GM21619 (cell line): ENCODE measurements around the gene CACNA1H.

Experiments used
- ATAC-seq: cut with Tn5 transposase; IDR thresholded peaks from one replicate; pipeline ENCODE4 v1.9.1; 2021; ENCODE audit not compliant: unreplicated experiment

The CACNA1H gene

DNA sequence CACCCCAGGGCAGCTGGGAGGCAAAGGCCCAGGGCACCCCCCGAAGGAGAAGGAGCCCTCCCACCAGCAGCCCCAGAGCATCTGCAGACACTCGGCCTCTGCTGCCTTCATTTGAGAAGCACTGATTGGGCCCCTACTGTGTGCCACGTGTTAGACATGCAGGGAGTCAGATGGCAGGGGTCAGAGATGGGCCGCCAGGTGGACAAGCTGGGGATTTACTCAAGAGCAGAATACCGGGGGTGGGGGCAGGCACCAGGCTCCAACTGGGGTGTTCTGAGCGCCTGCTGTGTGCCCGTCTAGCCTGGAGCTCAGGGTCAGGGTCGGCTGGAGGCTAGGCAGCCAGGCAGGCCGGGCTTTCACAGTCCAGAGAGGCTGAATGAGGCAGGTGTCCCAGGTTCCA is 53.4 kb downstream of the CACNA1H start:
- no peak for ATAC-seq

DNA sequence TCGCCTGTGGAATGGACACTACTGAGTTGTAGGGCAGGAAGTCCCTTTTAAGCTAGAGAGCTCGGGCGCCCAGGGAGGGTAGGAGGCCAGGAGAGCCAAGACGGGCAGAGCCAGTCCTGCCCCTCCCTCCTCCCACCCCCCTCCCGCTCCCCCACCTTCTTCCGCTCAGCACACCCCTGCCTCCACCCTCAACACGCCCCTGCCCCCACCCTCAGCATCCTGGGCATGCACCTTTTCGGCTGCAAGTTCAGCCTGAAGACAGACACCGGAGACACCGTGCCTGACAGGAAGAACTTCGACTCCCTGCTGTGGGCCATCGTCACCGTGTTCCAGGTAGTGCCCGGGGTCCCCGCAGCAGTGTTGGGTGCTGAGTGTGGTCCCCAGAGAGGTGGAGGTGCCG is 53.9 kb downstream of the CACNA1H start:
- no peak for ATAC-seq

DNA sequence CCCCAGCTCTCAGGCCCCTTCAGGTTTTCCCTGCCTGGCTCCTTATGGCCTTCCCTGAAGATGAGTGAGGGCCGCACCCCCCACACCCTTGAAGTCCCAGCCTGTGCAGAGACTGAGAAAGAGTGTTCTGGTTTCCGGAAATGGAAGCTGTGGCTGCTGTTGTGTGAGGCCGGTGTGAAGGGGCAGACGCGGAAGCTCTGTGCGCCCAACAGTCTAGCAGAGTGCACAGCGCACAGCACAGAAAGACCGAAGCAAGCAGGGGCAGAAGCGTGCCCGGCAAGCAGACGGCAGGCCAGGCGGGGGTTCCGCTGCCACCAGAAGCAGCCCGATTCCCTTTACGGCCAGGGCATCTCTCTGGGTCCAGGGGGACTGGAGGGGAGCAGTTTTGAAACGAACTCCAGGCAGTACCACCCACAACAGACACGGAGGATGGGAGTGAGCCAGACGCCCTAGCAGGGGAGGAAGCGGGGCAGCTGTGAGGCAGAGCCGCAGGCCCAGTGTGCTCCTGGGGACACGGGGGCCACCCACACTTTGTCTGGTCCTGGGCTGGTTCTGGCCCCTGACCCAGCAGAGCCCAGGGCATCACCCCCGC is 55.4 kb downstream of the CACNA1H start:
- ATAC-seq = no peak

DNA sequence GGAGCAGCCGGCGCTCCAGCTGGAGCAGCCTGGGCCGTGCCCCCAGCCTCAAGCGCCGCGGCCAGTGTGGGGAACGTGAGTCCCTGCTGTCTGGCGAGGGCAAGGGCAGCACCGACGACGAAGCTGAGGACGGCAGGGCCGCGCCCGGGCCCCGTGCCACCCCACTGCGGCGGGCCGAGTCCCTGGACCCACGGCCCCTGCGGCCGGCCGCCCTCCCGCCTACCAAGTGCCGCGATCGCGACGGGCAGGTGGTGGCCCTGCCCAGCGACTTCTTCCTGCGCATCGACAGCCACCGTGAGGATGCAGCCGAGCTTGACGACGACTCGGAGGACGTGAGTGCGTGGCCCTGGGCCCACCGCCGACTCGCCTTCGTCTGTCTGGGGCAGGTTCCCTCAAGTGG is 56.2 kb downstream of the CACNA1H start:
- ATAC-seq = no peak

DNA sequence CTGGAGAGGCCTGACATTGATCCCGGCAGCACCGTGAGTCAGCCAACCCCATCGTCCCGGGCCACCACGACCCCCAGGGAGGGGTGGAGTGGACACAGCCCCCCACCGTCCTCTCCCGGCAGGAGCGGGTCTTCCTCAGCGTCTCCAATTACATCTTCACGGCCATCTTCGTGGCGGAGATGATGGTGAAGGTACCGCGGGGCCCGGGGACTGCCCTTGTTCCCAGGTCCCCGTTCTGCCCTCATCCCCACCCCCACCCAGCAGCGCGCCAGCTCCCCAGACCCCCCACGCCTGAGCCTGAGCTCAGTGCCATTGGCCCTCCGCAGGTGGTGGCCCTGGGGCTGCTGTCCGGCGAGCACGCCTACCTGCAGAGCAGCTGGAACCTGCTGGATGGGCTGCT is 57.6 kb downstream of the CACNA1H start:
- no peak for ATAC-seq

DNA sequence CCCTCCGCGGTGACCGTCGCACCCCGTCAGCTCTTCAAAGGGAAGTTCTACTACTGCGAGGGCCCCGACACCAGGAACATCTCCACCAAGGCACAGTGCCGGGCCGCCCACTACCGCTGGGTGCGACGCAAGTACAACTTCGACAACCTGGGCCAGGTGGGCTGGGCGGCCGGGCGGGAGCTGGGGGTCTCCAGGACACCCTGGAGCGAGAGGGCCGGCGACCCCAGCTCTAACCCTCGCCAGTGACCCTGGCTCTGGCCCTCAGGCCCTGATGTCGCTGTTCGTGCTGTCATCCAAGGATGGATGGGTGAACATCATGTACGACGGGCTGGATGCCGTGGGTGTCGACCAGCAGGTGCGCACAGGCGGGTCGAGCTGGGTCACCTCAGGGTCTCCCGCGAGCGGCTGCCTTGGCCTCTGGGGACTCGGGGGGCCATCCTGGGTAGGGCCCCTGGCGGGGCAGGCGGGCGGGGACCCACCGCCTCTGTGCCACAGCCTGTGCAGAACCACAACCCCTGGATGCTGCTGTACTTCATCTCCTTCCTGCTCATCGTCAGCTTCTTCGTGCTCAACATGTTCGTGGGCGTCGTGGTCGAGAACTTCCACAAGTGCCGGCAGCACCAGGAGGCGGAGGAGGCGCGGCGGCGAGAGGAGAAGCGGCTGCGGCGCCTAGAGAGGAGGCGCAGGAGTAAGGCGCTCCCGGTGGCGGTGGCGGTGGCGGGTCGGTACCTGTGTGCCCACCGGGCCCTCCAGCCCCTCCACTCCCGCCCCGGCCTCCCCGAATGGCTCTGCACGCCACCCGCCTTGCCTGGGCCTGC is 58.8 kb downstream of the CACNA1H start:
- ATAC-seq = no peak

DNA sequence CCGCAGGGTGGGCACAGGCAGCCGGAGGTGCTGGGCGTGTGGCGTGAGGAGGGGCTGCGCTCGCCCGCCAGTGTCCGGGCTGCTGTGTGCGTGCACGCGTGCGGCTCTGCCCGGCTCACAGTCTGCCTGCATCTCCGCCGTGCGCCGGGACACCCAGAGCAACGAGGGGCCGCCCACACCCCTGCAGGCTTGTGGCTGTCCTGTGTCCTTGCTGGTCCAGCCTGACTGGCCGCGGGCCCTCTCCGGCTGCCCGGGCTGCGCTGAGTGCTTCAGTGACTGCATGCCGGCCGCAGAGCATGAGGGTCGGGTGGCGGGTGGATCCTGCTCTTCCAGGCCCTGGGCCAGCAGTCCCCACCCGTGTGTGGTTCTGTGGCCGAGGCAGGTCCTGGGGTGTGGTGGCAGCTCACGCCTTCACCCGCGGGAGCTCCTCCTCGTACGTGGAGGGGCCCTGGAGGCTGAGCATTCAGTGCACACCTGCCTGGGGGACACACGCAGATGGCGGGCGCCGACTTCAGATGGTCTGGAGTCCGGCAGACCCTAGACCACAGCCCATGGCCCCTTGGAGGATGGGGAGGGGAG is 59.8 kb downstream of the CACNA1H start:
- no peak for ATAC-seq

DNA sequence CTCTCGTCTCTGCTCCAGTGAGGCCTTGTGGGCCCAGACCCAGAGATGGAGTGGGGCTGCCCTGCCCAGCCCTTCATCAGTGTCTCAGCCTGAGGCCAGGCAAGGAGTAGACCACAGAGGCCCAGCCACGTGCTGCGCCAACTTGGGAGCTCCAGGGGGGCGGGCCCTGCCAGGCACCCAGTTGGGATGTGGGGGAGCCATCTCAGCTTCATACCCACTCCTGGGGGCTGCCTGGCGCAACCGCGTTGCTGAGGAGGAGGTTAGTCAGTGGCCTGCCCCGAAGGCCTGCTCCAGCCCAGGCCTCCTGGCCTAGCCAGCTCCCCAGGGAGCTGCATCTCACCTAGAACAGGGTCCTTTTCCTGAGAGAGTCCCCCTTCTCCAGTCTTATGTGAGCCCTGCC is 60.3 kb downstream of the CACNA1H start:
- no peak for ATAC-seq

DNA sequence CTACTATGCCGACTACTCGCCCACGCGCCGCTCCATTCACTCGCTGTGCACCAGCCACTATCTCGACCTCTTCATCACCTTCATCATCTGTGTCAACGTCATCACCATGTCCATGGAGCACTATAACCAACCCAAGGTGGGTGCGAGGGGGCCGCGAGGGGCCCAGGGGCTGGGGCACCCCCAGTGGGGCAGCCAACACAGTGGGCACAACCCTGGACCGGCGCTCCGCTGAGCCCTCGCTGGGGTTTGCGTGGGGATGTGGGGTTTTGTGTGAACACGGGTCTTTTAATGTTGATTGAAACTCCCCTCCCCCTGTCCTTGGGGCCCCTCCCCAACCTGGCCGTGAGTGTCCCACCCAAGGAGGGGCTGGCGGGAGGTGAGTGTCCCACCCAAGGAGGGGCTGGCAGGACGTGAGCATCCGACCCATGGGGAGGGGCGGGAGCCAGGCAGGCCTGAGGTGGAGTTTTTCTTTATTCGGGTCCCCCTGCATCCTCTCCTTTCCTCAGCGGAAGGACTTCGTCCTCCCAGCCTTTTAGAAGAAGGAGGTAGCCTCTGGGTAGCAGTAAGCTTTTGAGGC is 61.0 kb downstream of the CACNA1H start:
- ATAC-seq = no peak

DNA sequence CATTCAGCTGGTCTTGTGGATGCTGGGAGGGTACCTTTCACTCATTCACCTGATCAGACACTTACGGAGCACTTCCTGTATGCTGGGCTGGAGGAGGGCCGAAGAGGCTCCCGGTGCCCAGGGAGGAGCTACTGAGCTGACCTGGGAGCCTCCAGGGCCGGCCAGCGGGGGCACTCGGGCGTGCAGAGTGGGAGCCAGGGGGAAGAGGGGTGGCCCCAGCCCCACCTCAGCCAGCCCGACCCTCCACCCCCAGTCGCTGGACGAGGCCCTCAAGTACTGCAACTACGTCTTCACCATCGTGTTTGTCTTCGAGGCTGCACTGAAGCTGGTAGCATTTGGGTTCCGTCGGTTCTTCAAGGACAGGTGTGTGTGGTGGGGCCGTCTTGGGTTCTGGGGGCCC is 61.8 kb downstream of the CACNA1H start:
- no peak for ATAC-seq

DNA sequence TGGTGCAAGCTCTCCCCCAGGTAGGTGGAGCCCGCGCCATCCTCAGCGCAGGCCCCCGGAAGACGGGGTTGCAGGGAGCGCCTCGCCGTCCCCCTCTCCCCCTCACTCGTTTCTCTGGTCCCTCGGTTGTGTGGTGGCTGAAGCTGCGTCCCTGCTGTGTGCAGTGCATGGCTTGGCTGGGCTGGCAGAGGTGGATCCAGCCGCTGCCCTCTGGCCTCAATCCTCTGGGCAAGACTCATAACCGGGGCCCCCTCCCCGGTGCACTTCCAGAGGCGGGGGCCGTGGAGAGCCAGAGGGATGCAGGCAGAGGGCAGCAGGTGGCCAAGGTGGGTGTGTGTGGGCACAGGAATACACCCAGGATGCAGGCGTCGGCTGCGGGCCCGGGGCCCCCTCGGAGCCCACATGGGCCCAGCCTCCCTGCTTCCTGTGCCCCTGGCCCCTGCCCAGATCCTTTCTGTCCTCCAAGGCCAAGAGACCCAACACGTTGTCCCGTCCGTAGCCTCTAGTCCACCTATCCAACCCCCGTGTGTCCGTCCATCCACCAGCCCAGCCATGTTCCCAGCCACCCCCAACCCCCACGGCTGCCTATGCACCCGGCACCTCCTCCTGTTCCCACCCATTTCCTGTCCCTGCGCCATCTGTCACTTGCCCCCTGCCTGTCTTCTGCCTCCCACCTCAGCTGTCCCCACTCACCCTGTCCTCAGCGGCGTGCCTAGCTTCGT is 62.8 kb downstream of the CACNA1H start:
- ATAC-seq = no peak

DNA sequence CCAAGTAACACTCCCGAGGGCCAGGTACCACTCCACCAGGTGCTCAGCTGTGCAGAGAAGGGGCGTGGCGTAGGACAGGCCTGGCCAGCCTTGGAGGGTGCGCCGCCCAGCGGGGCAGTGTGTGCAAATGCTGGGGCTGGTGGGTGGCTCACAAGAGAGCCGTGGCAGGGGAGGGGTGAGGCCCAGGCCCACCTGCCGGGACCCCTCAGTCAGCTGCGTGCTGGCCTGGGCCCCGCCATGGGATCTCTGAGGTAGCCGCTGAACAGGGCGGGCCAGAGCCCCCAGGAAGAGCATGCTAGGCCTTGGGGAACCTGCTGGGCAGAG is 63.4 kb downstream of the CACNA1H start:
- ATAC-seq = no peak

DNA sequence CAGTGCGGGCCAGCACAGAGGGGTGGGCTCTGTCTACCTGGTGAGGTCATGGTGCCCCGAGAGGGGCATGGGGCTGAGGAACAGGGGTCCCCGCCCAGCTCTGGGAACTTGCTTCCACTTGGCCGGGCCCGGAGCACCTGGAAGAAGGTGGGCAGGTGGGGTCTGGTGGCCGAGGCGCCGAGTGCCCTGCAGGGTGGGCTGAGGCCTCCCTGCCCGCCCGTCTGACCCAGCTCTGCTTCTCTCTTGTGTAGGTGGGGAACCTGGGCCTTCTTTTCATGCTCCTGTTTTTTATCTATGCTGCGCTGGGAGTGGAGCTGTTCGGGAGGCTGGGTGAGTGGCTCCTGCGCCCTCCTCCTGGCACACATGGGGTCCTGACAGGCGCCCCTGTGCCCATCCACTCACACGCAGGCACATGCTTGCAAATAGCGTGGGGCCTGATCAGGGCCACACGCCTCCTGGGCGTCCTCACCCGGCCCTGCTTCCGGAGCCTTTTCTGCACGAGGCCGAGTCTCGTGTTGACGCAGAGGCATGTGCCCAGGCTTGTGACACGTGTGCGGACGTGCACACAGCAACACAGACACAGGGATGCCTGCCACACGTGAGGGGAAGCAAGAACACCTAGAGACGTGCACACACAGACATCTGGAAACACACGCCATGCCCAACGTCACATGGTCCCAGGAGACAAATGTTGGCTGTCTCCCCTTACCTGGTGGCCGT is 63.9 kb downstream of the CACNA1H start:
- no peak for ATAC-seq

DNA sequence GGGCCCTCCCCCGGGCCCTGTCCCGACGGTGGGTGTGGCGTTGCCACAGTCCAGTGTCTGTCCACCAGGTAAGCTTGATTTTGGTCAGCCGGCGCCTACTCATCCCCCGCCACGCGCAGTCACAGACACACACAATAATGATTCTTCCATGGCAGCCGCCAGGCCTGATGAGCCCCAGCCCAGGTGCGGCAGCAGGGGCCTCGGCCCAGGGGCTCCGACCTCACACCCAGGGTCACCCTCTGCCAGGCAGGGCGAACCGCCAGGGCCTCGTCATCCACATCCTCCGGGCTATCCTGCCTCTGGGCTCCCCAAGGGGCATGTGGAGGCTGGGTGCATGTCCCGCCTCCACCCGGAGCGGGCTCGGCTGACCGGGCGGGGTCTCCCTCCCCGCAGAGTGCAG is 64.6 kb downstream of the CACNA1H start:
- ATAC-seq = no peak

DNA sequence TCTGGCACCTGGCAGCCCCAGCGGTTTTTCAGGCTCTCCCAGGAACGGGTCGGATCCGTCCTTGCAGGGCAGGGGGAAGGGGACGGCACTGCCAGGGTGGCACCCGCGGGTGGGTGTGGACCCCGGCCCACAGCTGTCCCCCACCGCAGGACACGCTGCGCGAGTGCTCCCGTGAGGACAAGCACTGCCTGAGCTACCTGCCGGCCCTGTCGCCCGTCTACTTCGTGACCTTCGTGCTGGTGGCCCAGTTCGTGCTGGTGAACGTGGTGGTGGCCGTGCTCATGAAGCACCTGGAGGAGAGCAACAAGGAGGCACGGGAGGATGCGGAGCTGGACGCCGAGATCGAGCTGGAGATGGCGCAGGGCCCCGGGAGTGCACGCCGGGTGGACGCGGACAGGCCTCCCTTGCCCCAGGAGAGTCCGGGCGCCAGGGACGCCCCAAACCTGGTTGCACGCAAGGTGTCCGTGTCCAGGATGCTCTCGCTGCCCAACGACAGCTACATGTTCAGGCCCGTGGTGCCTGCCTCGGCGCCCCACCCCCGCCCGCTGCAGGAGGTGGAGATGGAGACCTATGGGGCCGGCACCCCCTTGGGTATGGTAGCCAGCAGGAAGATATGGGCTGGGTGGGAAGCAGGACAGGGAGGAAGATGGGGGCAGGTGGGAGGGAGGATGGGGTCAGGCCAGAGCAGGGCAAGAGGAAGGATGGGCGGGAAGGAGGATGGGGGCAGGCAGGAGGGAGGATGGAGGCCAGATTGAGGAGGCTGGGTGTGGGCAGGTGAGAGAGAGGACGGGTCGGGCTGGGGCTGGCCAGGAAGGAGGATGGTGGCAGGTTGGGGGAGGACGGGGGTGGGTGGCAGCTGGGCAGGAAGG is 65.4 kb downstream of the CACNA1H start:
- ATAC-seq = no peak

DNA sequence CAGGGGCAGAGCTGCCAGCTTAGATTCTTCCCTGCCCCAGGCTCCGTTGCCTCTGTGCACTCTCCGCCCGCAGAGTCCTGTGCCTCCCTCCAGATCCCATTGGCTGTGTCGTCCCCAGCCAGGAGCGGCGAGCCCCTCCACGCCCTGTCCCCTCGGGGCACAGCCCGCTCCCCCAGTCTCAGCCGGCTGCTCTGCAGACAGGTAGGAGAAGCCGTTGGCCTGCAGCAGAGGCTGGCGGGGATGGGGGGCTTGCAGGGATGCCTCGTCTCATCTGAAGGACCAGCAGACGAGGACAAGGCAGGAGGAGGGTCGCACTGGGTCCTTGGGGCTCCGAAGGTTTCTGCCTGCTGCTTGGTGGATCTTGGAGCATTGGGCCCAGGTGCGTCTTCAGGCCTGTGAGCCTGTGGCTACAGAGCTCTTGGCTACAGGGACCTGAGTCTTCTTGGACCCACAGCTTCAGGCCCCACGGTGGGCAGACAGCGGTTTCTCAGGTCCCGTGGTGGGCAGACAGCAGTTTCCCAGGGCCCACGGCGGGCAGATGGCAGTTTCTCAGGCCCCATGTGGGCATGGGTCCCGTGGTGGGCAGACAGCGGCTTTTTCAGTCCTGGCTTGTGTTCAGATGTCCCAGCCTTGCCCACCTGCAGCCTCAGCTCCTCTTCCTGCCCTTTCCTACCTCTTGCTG is 66.2 kb downstream of the CACNA1H start:
- no peak for ATAC-seq

DNA sequence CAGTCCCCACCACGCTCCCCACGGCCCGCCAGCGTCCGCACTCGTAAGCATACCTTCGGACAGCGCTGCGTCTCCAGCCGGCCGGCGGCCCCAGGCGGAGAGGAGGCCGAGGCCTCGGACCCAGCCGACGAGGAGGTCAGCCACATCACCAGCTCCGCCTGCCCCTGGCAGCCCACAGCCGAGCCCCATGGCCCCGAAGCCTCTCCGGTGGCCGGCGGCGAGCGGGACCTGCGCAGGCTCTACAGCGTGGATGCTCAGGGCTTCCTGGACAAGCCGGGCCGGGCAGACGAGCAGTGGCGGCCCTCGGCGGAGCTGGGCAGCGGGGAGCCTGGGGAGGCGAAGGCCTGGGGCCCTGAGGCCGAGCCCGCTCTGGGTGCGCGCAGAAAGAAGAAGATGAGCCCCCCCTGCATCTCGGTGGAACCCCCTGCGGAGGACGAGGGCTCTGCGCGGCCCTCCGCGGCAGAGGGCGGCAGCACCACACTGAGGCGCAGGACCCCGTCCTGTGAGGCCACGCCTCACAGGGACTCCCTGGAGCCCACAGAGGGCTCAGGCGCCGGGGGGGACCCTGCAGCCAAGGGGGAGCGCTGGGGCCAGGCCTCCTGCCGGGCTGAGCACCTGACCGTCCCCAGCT is 67.3 kb downstream of the CACNA1H start:
- no peak for ATAC-seq

DNA sequence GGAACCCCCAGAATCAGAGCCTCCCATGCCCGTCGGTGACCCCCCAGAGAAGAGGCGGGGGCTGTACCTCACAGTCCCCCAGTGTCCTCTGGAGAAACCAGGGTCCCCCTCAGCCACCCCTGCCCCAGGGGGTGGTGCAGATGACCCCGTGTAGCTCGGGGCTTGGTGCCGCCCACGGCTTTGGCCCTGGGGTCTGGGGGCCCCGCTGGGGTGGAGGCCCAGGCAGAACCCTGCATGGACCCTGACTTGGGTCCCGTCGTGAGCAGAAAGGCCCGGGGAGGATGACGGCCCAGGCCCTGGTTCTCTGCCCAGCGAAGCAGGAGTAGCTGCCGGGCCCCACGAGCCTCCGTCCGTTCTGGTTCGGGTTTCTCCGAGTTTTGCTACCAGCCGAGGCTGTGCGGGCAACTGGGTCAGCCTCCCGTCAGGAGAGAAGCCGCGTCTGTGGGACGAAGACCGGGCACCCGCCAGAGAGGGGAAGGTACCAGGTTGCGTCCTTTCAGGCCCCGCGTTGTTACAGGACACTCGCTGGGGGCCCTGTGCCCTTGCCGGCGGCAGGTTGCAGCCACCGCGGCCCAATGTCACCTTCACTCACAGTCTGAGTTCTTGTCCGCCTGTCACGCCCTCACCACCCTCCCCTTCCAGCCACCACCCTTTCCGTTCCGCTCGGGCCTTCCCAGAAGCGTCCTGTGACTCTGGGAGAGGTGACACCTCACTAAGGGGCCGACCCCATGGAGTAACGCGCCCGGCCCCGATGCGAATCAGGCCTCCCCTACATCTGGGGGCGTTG is 68.1 kb downstream of the CACNA1H start:
- no peak for ATAC-seq
